ENCODE results near the gene AOC1. TPM values are rescaled to one million over a fixed set of nuclear protein-coding genes. Genes with fewer than 3 reads are reported as not detected.

Gene AOC1
- total and polyA plus RNA-seq, 10 of the 15 experiments (the other 5 are each of a cell fraction or from before 2014, with no cell fraction given) = 0.07 TPM; not detected in 9

- Histone ChIP-seq H3K36me3 (ENCODE audit: control insufficient read depth in 2 of 2, insufficient read depth in 2 of 2, low read length in 1 of 2) (no peaks in the 10 kb centered on the region), H3K9ac (ENCODE audit: control insufficient read depth, insufficient read depth, low read length) (no peak overlapping the region), H3K4me1 (ENCODE audit: control insufficient read depth, insufficient read depth, low read length) (no peaks in the 10 kb centered on the region), H3K4me2 (ENCODE audit: control insufficient read depth, insufficient read depth) (no peak overlapping the region), H3K27me3 (replicated peaks in 1 of 2; ENCODE audit: control insufficient read depth in 2 of 2, insufficient read depth in 2 of 2, low read length in 1 of 2) (no peaks in the 10 kb centered on the region; a peak in 1 of 4 replicates), H3K27ac (ENCODE audit: control insufficient read depth, insufficient read depth) (no peak overlapping the region), H3K9me3 (replicated peaks; ENCODE audit: control insufficient read depth, insufficient read depth, low read length) (no peaks in the 10 kb centered on the region; the same call in 2 of the 3 replicates), H3K79me2 (ENCODE audit: control insufficient read depth, insufficient read depth, low read length) (no peaks in the 10 kb centered on the region), H2AFZ (ENCODE audit: control insufficient read depth, low read depth, low read length) (no peak overlapping the region), H4K20me1 (ENCODE audit: control insufficient read depth, insufficient read depth) (no peaks in the 10 kb centered on the region), H3K4me3 (no peak overlapping the region)
- SMC1A ChIA-PET (ENCODE audit: uncharacterized antibody, unreplicated experiment) = no interaction called here
- BruUV-seq (replicated peaks) = no TSS peak
- no peak for ATAC-seq
- in situ Hi-C loops (cut with MboI) = no loop called here
- no peak for TF ChIP-seq POLR2A (IDR thresholded peaks at IDR 0.05; ENCODE audit: low read depth, low read length)
- TF ChIP-seq MTA3 (IDR thresholded peaks at IDR 0.05; ENCODE audit: borderline replicate concordance, low read length) = no peak
- TF ChIP-seq ZNF207 (IDR thresholded peaks at IDR 0.05; ENCODE audit: borderline replicate concordance) = no peak
- TF ChIP-seq NR2C1 (IDR thresholded peaks at IDR 0.05) = no peak
- TF ChIP-seq HDGF (IDR thresholded peaks at IDR 0.05) = no peak
- TF ChIP-seq, protein P1, sequence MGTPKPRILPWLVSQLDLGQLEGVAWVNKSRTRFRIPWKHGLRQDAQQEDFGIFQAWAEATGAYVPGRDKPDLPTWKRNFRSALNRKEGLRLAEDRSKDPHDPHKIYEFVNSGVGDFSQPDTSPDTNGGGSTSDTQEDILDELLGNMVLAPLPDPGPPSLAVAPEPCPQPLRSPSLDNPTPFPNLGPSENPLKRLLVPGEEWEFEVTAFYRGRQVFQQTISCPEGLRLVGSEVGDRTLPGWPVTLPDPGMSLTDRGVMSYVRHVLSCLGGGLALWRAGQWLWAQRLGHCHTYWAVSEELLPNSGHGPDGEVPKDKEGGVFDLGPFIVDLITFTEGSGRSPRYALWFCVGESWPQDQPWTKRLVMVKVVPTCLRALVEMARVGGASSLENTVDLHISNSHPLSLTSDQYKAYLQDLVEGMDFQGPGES (IDR thresholded peaks at IDR 0.05) = no peak
- TF ChIP-seq EP300 (IDR thresholded peaks at IDR 0.05; ENCODE audit: borderline replicate concordance in 1 of 2, control insufficient read depth in 1 of 2, low read depth in 2 of 2, low read length in 2 of 2) = no peak
- no peak for TF ChIP-seq STAT3 (IDR thresholded peaks at IDR 0.05; ENCODE audit: low read depth, low read length)
- TF ChIP-seq IKZF2 (IDR thresholded peaks at IDR 0.05) = no peak
- no peak for TF ChIP-seq USF1 (IDR thresholded peaks at IDR 0.05; ENCODE audit: borderline replicate concordance, extremely low read length, insufficient read depth, low read depth, low read length)
- CTCF ChIA-PET = interaction anchor here (1.2 to 2.7 kb wide), 2 partner anchors 12 to 14 kb away, joined by 3 to 19 read pairs; no protein-coding TSS in a partner anchor
- no peak for FAIRE-seq
- WGBS (ENCODE audit: insufficient coverage, insufficient replicate concordance, low lambda C conversion rate, missing lambda C conversion rate) = 40% methylated on average over 6 of the region's 6 CpGs
- intact Hi-C loops (cut with micrococcal nuclease; ENCODE audit: unreplicated experiment) = no loop called here
- POLR2A ChIA-PET = no interaction called here
- no peak for DNase-seq (ENCODE audit: low read depth, low spot score)
- RAD21 ChIA-PET (ENCODE audit: unreplicated experiment) = no interaction called here
Measured at GRCh38 chr7:150863946-150864345, 11.6 kb downstream of the AOC1 start.

All from GM12878 (cell line).